WTC11 (cell line): ENCODE measurements around the gene AK3. TPM values are rescaled to one million over a fixed set of nuclear protein-coding genes. Genes with fewer than 3 reads are reported as not detected.

Experiments
- ATAC-seq: fragments of 200-7000 bp; cut with Tn5 transposase; 2 replicates; pipeline ENCODE4 v1.10.0; 2021; ENCODE audit warnings: mild to moderate bottlenecking, moderate library complexity
- CTCF ChIA-PET: fragments of 300-600 bp; sonication (Branson Sonifier 250); formaldehyde crosslinking; loops from one replicate; lab custom pipeline; 2021; ENCODE audit warnings: antibody characterized with exemption; lab: Charles Lee
- POLR2A ChIA-PET: fragments of 350-600 bp; sonication (Branson Sonifier 250); formaldehyde crosslinking; loops from one replicate; lab custom pipeline; 2021; ENCODE audit warnings: antibody characterized with exemption; lab: Charles Lee
- DNase-seq: peaks from one replicate; pipeline ENCODE4 v3.0.0; 2021; ENCODE audit warnings: low spot score
- H3K27ac Mint-ChIP-seq: 2 replicates; pipeline ENCODE4 v1.8.0; 2021; ENCODE audit warnings: mixed read lengths
- H3K27me3 Mint-ChIP-seq: 2 replicates; pipeline ENCODE4 v1.8.0; 2021; ENCODE audit warnings: low read depth, mild to moderate bottlenecking, moderate library complexity, mixed read lengths
- H3K36me3 Mint-ChIP-seq: 2 replicates; pipeline ENCODE4 v1.8.0; 2021; ENCODE audit warnings: mixed read lengths
- H3K4me1 Mint-ChIP-seq: 2 replicates; pipeline ENCODE4 v1.8.0; 2022; ENCODE audit warnings: mixed read lengths
- H3K4me3 Mint-ChIP-seq: 2 replicates; pipeline ENCODE4 v1.8.0; 2021; ENCODE audit warnings: mild to moderate bottlenecking, moderate library complexity, mixed read lengths
- H3K9me3 Mint-ChIP-seq: 2 replicates; pipeline ENCODE4 v1.8.0; 2021; ENCODE audit warnings: mixed read lengths
- ATF1 ChIP-seq: sonication (generic); formaldehyde crosslinking; IDR thresholded peaks from 2 replicates; pipeline ENCODE4 v1.8.1; 2023; ENCODE audit warnings: mild to moderate bottlenecking, moderate library complexity, missing genetic modification reagents
- CBFB ChIP-seq: sonication (generic); formaldehyde crosslinking; IDR thresholded peaks from 2 replicates; pipeline ENCODE4 v1.8.1; 2022; ENCODE audit warnings: mild to moderate bottlenecking, low read depth, missing genetic modification reagents
- ESRRA ChIP-seq: sonication (generic); formaldehyde crosslinking; IDR thresholded peaks from 2 replicates; pipeline ENCODE4 v1.8.1; 2022; ENCODE audit warnings: mild to moderate bottlenecking, missing genetic modification reagents, borderline replicate concordance
- FOXK1 ChIP-seq: sonication (generic); formaldehyde crosslinking; IDR thresholded peaks from 2 replicates; pipeline ENCODE4 v1.8.0; 2022; ENCODE audit warnings: mild to moderate bottlenecking, moderate library complexity, missing genetic modification reagents
- GRHL2 ChIP-seq: fragments of 250-450 bp; sonication (Bioruptor Pico); IDR thresholded peaks from 2 replicates; pipeline ENCODE4 v1.8.0; 2022; ENCODE audit warnings: mild to moderate bottlenecking, moderate library complexity; ENCODE audit not compliant: insufficient replicate concordance, severe bottlenecking
- HMGA2 ChIP-seq: fragments of 250-450 bp; sonication (Bioruptor Pico); IDR thresholded peaks from 2 replicates; pipeline ENCODE4 v1.4.0; 2021; ENCODE audit warnings: mild to moderate bottlenecking, moderate library complexity
- MYBL2 ChIP-seq: sonication (generic); formaldehyde crosslinking; IDR thresholded peaks from 2 replicates; pipeline ENCODE4 v1.8.1; 2023; ENCODE audit warnings: mild to moderate bottlenecking, moderate library complexity, missing genetic modification reagents
- NFE2L1 ChIP-seq: sonication (generic); formaldehyde crosslinking; IDR thresholded peaks from 2 replicates; pipeline ENCODE4 v1.8.1; 2023; ENCODE audit warnings: missing genetic modification reagents
- NR1H2 ChIP-seq: sonication (generic); formaldehyde crosslinking; IDR thresholded peaks from 2 replicates; pipeline ENCODE4 v1.9.0; 2021; ENCODE audit warnings: mild to moderate bottlenecking, moderate library complexity, missing genetic modification reagents
- SMAD4 ChIP-seq: sonication (generic); formaldehyde crosslinking; IDR thresholded peaks from 2 replicates; pipeline ENCODE4 v1.8.0; 2022; ENCODE audit warnings: mild to moderate bottlenecking, missing genetic modification reagents
- TCF7 ChIP-seq: sonication (generic); formaldehyde crosslinking; IDR thresholded peaks from 2 replicates; pipeline ENCODE4 v1.8.0; 2022; ENCODE audit warnings: mild to moderate bottlenecking, low read depth, missing genetic modification reagents, moderate library complexity
- TP53 ChIP-seq: sonication (generic); formaldehyde crosslinking; IDR thresholded peaks from 2 replicates; pipeline ENCODE4 v1.8.1; 2023; ENCODE audit warnings: mild to moderate bottlenecking, missing genetic modification reagents
- ZBTB21 ChIP-seq: sonication (generic); formaldehyde crosslinking; IDR thresholded peaks from 2 replicates; pipeline ENCODE4 v1.8.1; 2023; ENCODE audit warnings: mild to moderate bottlenecking, missing genetic modification reagents, borderline replicate concordance
- ZNF396 ChIP-seq: fragments of 250-450 bp; sonication (Bioruptor Pico); IDR thresholded peaks from 2 replicates; pipeline ENCODE4 v1.8.0; 2021; ENCODE audit warnings: mild to moderate bottlenecking, moderate library complexity, borderline replicate concordance
- ZNF416 ChIP-seq: fragments of 250-450 bp; sonication (Bioruptor Pico); IDR thresholded peaks from 2 replicates; pipeline ENCODE4 v1.9.0; 2021; ENCODE audit warnings: mild to moderate bottlenecking, inconsistent platforms
- total RNA-seq: library from RNA; stranded (reverse); gene quantifications from 3 replicates; pipeline ENCODE4 v1.2.3, GENCODE V29; 2021
- TF ChIP-seq, protein P1 (sequence below): sonication (generic); formaldehyde crosslinking; conservative IDR thresholded peaks from 2 replicates; pipeline ENCODE4 v1.8.1; 2023; ENCODE audit warnings: mild to moderate bottlenecking, low read depth, missing genetic modification reagents, moderate library complexity
- TF ChIP-seq, protein P2 (sequence below): sonication (generic); formaldehyde crosslinking; IDR thresholded peaks from 2 replicates; pipeline ENCODE4 v1.8.0; 2022; ENCODE audit warnings: missing genetic modification reagents
- TF ChIP-seq, protein P3 (sequence below): fragments of 250-450 bp; sonication (Bioruptor Pico); IDR thresholded peaks from 2 replicates; pipeline ENCODE4 v1.9.0; 2021; ENCODE audit warnings: mild to moderate bottlenecking
- TF ChIP-seq, protein P4 (sequence below): sonication (generic); formaldehyde crosslinking; IDR thresholded peaks from 2 replicates; pipeline ENCODE4 v1.8.1; 2022; ENCODE audit warnings: low read depth, missing genetic modification reagents, borderline replicate concordance

The AK3 gene
- total RNA-seq, 1 experiment from 2014 or later: 28.5 TPM

DNA sequence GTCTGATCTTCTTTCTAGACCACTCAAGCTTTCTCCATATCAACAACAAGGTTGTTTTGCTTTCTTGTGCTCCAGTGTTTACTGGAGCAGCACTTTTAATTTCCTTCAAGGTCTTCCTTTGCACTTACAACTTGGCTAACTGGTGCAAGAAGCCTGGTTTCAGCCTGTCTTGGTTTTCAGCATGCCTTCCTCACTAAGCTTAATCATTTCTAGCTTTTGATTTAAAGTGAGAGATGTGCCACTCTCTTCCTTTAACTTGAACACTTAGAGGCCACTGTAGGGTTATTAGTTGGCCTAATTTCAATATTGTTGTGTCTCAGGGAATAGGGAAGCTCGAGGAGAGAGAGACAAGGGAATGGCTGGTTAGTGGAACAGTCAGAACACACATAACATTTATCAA, 13.4 kb downstream of the AK3 start (continued):
- TF ChIP-seq ESRRA (no peak), TP53 (CRISPR knock-in tag) (no peak), ZBTB21 (CRISPR knock-in tag) (no peak)

DNA sequence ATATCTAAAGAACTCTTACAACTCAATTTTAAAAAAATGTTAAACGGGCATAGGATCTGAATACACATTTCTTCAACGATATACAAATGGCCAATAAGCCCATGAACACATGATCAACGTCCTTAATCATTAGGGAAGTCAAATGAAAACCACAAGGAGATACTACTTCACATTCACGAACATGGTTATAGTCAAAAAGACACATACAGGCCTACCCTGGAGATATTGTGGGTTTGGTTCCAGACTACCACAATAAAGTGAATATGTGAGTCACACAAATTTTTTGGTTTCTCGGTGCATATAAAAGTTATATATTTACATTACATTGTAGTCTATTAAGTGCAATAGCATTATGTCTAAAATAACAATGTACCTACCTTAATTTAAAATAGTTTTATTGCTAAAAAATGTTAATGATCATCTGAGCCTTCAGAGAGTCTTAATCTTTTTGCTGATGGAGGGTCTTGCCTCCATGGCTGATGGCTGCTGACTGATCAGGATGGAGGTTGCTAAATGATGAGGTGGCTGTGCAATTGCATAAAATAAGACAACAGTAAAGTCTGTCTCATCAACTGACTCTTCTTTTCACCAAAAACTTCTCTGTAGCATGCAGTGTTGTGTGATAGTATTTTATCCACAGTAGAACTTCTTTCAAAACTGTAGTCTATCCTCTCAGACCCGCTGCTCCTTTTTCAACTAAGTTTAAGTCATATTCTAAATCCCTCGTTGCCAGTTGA, 15.1 kb downstream of the AK3 start:
- Mint-ChIP-seq H3K4me1 (no peaks in the 10 kb centered on the region), H3K9me3 (no peaks in the 10 kb centered on the region), H3K4me3 (no peak overlapping the region), H3K36me3 (peaks cover 12% of the 10 kb centered on the region), H3K27ac (no peak overlapping the region), H3K27me3 (no peaks in the 10 kb centered on the region)
- TF ChIP-seq NFE2L1 (CRISPR knock-in tag) (no peak), ATF1 (CRISPR knock-in tag) (no peak), ZNF396 (CRISPR knock-in tag) (no peak), GRHL2 (CRISPR knock-in tag) (no peak), TCF7 (no peak), HMGA2 (CRISPR knock-in tag) (no peak), FOXK1 (CRISPR knock-in tag) (no peak), MYBL2 (no peak), CBFB (CRISPR knock-in tag) (no peak), ZBTB21 (CRISPR knock-in tag) (no peak), SMAD4 (CRISPR knock-in tag) (no peak), ZNF416 (CRISPR knock-in tag) (no peak), NR1H2 (no peak)
- TF ChIP-seq, protein P1, sequence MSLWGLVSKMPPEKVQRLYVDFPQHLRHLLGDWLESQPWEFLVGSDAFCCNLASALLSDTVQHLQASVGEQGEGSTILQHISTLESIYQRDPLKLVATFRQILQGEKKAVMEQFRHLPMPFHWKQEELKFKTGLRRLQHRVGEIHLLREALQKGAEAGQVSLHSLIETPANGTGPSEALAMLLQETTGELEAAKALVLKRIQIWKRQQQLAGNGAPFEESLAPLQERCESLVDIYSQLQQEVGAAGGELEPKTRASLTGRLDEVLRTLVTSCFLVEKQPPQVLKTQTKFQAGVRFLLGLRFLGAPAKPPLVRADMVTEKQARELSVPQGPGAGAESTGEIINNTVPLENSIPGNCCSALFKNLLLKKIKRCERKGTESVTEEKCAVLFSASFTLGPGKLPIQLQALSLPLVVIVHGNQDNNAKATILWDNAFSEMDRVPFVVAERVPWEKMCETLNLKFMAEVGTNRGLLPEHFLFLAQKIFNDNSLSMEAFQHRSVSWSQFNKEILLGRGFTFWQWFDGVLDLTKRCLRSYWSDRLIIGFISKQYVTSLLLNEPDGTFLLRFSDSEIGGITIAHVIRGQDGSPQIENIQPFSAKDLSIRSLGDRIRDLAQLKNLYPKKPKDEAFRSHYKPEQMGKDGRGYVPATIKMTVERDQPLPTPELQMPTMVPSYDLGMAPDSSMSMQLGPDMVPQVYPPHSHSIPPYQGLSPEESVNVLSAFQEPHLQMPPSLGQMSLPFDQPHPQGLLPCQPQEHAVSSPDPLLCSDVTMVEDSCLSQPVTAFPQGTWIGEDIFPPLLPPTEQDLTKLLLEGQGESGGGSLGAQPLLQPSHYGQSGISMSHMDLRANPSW (CRISPR knock-in tag): no peak
- TF ChIP-seq, protein P2, sequence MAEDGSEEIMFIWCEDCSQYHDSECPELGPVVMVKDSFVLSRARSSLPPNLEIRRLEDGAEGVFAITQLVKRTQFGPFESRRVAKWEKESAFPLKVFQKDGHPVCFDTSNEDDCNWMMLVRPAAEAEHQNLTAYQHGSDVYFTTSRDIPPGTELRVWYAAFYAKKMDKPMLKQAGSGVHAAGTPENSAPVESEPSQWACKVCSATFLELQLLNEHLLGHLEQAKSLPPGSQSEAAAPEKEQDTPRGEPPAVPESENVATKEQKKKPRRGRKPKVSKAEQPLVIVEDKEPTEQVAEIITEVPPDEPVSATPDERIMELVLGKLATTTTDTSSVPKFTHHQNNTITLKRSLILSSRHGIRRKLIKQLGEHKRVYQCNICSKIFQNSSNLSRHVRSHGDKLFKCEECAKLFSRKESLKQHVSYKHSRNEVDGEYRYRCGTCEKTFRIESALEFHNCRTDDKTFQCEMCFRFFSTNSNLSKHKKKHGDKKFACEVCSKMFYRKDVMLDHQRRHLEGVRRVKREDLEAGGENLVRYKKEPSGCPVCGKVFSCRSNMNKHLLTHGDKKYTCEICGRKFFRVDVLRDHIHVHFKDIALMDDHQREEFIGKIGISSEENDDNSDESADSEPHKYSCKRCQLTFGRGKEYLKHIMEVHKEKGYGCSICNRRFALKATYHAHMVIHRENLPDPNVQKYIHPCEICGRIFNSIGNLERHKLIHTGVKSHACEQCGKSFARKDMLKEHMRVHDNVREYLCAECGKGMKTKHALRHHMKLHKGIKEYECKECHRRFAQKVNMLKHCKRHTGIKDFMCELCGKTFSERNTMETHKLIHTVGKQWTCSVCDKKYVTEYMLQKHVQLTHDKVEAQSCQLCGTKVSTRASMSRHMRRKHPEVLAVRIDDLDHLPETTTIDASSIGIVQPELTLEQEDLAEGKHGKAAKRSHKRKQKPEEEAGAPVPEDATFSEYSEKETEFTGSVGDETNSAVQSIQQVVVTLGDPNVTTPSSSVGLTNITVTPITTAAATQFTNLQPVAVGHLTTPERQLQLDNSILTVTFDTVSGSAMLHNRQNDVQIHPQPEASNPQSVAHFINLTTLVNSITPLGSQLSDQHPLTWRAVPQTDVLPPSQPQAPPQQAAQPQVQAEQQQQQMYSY (CRISPR knock-in tag): no peak
- TF ChIP-seq, protein P3, sequence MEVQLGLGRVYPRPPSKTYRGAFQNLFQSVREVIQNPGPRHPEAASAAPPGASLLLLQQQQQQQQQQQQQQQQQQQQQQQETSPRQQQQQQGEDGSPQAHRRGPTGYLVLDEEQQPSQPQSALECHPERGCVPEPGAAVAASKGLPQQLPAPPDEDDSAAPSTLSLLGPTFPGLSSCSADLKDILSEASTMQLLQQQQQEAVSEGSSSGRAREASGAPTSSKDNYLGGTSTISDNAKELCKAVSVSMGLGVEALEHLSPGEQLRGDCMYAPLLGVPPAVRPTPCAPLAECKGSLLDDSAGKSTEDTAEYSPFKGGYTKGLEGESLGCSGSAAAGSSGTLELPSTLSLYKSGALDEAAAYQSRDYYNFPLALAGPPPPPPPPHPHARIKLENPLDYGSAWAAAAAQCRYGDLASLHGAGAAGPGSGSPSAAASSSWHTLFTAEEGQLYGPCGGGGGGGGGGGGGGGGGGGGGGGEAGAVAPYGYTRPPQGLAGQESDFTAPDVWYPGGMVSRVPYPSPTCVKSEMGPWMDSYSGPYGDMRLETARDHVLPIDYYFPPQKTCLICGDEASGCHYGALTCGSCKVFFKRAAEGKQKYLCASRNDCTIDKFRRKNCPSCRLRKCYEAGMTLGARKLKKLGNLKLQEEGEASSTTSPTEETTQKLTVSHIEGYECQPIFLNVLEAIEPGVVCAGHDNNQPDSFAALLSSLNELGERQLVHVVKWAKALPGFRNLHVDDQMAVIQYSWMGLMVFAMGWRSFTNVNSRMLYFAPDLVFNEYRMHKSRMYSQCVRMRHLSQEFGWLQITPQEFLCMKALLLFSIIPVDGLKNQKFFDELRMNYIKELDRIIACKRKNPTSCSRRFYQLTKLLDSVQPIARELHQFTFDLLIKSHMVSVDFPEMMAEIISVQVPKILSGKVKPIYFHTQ: no peak
- TF ChIP-seq, protein P4, sequence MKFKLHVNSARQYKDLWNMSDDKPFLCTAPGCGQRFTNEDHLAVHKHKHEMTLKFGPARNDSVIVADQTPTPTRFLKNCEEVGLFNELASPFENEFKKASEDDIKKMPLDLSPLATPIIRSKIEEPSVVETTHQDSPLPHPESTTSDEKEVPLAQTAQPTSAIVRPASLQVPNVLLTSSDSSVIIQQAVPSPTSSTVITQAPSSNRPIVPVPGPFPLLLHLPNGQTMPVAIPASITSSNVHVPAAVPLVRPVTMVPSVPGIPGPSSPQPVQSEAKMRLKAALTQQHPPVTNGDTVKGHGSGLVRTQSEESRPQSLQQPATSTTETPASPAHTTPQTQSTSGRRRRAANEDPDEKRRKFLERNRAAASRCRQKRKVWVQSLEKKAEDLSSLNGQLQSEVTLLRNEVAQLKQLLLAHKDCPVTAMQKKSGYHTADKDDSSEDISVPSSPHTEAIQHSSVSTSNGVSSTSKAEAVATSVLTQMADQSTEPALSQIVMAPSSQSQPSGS: no peak
- ChIA-PET POLR2A (no interaction called here), CTCF (no interaction called here)
- ATAC-seq (no peak), DNase-seq (no peak)
